Measurements from ENCODE around the gene UNC13B.
"Not testable (repeated sequence)": the region's sequence is repeated elsewhere in the genome, so short reads cannot be mapped to it uniquely, and the experiment has no call there.

The UNC13B gene

DNA sequence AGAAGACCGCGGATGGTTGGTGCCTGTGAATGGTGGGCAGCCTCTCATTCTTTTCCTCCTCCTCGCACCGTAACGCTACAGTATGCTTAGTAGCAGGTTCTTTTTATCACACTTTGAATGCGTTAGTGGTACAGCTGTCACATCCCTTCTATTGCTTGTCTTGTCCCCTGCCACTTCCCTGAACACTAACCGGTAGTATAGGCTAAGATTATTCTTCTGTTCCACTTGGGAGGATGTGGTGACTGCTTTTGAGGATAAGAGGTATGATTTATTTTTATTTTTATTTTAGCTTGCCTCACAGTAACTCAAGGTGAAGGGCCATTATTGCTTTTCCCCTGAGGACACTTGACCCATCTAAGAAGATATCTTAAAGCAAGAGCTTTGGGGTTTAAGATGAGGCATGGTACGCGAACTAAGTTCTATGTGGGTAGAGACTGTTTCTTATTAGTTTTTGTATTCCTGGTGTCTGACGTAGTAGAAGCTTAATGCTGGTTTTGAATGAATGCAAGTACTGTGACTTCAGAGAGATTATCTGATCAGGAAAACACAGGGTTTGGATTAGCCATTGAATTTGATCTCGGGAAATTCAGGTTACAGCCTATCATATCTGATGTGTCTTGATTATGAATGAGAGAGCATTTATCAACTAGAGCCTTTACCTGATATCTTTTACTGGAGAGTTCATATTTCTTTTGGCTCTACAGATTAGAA lies 951 bp downstream of the UNC13B start:
- DNase-seq (ENCODE audit: extremely low read depth in 1 of 2, low read depth in 1 of 2) = no peak

- DNase-seq (ENCODE audit: extremely low read depth in 1 of 2, low read depth in 1 of 2) = no peak
Observed at GRCh38 chr9:35163413-35163812, 1.6 kb downstream of the UNC13B start.

DNA sequence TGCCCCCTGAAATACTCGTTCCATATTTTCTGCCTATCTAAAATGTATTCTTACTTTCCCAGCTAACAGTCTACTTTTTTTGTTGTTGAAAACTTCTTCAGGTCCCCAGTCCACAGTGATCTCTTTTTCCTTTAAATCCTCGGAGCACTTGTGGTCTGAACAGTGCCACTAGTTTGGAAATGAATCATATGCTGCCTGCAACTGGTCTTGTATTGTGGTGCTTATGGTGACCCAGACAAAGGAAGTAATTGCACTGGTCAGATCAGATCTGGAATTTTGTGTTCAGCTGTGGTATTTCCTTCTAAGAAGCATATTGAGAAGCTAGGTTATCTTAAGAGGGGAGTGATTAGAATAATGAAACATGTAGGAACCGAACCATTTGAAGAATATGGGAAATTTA lies 2.9 kb downstream of the UNC13B start:
- no peak for DNase-seq (ENCODE audit: extremely low read depth in 1 of 2, low read depth in 1 of 2)

GRCh38 chr9:35167429-35167828 lies 5.6 kb downstream of the UNC13B start:
- not testable (repeated sequence) for DNase-seq (ENCODE audit: extremely low read depth in 1 of 2, low read depth in 1 of 2)

- no peak for DNase-seq (ENCODE audit: extremely low read depth in 1 of 2, low read depth in 1 of 2)
Observed at GRCh38 chr9:35168963-35169362, 7.2 kb downstream of the UNC13B start.

DNA sequence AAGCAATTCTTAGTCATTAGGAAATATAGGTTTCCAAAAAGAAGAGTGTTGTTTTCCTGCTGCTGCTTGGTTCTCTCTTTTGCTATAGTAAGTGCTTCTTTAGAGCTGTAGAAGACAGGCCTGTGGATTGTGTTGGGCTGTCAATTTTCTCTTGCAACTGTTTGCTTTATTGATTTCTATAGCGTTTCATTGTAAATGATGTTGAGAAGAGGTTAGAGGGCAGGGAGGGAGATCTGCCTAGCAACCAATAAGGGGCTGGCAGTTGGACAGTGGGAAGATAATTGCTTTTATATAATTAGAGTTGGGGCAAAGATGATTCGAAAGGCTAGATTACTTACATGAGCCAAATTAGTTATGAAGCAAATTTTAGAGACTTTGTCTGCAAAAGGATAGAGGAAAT lies 11.1 kb downstream of the UNC13B start:
- no peak for DNase-seq (ENCODE audit: extremely low read depth in 1 of 2, low read depth in 1 of 2)

GRCh38 chr9:35177520-35177919 lies 15.7 kb downstream of the UNC13B start:
- DNase-seq (ENCODE audit: extremely low read depth in 1 of 2, low read depth in 1 of 2) = no peak

DNA sequence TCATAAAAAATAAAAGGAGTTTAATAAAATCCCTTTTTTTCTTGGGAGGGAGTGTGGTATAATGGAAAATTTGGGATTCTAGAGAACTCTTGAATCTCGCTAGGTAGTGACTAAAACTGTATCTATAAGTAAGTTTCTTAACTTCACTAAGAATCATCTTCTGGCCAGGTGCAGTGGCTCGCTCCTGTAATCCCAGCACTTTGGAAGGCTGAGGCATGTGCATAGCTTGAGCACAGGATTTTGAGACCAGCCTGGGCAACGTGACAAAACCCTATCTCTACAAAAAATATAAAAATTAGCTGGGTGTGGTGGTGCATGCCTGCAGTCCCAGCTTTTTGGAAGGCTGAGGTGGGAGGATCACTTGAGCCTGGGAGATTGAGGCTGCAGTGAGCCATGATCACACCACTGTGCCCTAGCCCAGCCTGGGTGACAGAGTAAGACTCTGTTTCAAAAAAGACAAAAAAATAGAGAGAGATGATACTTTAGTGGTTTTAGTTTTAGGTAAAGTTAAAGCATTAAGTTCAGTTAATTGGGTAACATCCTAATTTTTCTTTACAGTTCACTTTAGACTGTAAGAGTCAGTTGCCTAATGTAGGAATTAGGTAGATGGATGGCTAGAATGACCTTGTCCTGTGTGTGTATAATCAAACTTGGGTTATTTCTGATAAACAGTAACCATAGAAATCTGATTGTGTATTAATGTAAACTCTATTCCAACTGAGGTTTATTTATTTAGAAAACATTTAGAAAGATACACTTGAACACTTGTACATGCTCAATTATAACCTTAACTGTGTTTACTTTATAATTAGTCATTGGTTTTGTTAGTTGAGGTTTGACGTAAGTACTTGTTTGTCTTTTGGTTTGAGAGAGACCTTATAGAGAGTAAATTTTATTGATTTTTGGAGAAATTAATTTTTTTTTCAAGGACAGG lies 17.8 kb downstream of the UNC13B start:
- DNase-seq (ENCODE audit: extremely low read depth in 1 of 2, low read depth in 1 of 2) = no peak

- no peak for DNase-seq (ENCODE audit: extremely low read depth in 1 of 2, low read depth in 1 of 2)
Observed at GRCh38 chr9:35180801-35181200, 19.0 kb downstream of the UNC13B start.

DNA sequence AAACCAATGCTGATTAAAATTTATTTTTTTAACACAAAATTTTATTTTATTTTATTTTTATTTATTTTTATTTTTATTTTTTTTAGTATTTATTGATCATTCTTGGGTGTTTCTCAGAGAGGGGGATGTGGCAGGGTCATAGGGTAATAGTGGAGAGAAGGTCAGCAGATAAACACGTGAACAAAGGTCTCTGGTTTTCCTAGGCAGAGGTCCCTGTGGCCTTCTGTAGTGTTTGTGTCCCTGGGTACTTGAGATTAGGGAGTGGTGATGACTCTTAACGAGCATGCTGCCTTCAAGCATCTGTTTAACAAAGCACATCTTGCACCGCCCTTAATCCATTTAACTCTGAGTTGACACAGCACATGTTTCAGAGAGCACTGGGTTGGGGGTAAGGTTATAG lies 20.6 kb downstream of the UNC13B start:
- DNase-seq (ENCODE audit: extremely low read depth in 1 of 2, low read depth in 1 of 2) = not testable (repeated sequence)

- DNase-seq (ENCODE audit: extremely low read depth in 1 of 2, low read depth in 1 of 2) = not testable (repeated sequence)
Observed at GRCh38 chr9:35182996-35183754, 21.4 kb downstream of the UNC13B start.

DNA sequence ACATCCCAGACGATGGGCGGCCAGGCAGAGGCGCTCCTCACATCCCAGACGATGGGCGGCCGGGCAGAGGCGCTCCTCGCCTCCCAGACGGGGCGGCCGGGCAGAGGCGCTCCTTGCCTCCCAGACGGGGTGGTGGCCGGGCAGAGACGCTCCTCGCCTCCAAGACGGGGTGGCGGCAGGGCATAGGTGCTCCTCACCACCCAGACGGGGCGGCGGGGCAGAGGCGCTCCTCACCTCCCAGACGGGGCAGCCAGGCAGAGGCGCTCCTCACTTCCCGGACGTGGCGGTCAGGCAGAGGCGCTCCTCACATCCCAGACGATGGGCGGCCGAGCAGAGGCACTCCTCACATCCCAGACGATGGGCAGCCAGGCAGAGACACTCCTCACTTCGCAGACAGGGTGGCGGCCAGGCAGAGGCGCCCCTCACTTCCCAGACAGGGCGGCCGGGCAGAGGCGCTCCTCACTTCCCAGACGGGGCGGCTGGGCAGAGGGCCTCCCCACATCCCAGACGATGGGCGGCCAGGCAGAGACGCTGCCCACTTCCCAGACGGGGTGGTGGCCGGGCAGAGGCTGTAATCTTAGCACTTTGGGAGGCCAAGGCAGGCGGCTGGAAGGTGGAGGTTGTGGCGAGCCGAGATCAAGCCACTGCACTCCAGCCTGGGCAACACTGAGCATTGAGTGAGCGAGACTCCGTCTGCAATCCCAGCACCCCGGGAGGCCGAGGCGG lies 22.1 kb downstream of the UNC13B start:
- DNase-seq (ENCODE audit: extremely low read depth in 1 of 2, low read depth in 1 of 2) = not testable (repeated sequence)

DNA sequence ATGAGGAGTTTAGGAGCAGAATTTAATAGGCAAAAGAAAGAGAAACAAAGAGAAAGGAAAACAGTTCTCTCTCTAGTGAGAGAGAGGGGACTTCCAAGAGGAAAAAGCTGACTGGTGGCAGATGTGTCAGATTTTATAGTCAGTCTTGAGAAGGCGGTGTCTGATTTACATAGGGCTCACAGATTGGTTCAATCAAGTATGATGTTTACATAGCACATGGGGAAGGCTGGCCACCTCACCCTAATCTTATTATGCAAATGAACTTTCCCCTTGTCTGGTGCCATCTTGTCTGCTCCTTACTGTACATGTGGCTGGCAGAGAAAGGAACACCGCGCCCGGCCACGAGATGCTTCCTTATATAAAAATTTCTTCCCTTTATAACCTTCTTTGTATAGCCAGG lies 24.7 kb downstream of the UNC13B start:
- no peak for DNase-seq (ENCODE audit: extremely low read depth in 1 of 2, low read depth in 1 of 2)

DNA sequence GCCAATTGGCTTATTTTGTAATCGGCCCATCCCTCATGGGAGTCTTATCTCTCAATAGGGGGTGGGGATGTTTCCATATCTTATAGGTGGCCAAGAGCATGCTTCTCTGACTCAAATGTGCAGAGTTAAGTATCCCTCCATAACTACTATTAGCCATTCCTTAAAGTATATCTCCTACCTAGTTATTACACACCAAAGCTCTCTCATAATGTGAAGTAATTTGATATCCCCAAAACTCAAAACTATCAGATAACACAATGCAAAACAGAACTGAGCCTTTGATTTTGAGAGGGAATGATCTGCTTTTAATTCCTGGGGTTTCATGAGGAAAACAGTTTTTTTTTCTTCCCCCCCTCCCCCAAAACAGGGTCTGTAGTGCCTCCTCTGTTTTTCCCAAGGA lies 28.4 kb downstream of the UNC13B start:
- DNase-seq (ENCODE audit: extremely low read depth in 1 of 2, low read depth in 1 of 2) = no peak

DNA sequence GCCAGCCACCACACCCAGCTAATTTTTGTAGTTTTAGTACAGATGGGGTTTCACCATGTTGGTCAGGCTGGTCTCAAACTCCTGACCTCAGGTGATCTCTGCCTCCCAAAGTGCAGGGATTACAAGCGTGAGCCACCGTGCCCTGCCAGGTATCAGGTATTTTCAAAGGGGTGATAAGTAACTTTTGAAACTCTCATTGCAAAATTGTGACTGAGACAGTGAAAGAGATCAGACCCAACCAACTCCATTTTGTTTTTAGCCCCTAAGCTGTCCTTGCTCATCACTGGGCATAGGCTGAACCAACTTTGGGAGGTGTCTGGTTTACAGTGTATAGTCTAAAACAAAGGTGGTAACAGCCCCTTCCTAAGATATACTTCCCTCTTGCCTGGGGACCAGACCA lies 29.3 kb downstream of the UNC13B start:
- DNase-seq (ENCODE audit: extremely low read depth in 1 of 2, low read depth in 1 of 2) = no peak

- DNase-seq (ENCODE audit: extremely low read depth in 1 of 2, low read depth in 1 of 2) = no peak
Observed at GRCh38 chr9:35193762-35194161, 32.0 kb downstream of the UNC13B start.

DNA sequence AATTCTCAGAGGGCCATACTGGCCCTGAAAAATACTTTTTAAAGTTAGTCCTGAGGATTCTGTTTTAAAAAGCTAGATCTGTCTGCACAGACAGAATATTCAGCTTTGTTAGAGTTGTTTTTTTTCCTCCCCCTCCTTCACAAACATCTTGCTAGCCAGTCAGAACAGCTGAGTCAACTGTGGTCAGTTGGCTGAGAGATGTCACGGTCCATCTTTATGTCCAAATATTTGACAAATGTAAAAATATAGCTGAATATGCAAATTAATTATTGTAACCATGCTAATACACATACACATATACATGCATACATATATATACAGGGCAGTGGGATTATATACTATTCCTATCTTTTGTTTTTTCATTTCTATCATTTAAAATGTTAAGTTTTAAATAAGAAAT lies 33.9 kb downstream of the UNC13B start:
- DNase-seq (ENCODE audit: extremely low read depth in 1 of 2, low read depth in 1 of 2) = no peak

DNA sequence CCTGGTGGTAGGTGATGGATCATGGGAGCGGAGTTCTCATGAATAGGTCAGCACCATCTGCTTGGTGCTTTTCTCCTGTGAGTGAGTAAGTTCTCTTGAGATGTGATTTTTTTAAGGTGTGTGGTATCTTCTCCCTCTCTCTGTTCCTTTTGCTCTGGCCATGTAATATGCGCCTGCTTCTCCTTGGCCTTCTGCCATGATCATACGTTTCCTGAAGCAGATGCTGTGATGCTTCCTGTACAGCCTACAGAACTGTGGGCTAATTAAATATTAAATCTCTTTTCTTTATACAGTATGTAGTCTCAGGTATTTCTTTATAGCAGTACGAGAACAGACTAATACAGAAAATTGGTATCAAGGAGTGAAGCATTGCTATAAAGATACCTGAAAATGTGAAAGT lies 36.4 kb downstream of the UNC13B start:
- DNase-seq (ENCODE audit: extremely low read depth in 1 of 2, low read depth in 1 of 2) = no peak

GRCh38 chr9:35203528-35203927 lies 41.7 kb downstream of the UNC13B start:
- DNase-seq (ENCODE audit: extremely low read depth in 1 of 2, low read depth in 1 of 2) = no peak

DNA sequence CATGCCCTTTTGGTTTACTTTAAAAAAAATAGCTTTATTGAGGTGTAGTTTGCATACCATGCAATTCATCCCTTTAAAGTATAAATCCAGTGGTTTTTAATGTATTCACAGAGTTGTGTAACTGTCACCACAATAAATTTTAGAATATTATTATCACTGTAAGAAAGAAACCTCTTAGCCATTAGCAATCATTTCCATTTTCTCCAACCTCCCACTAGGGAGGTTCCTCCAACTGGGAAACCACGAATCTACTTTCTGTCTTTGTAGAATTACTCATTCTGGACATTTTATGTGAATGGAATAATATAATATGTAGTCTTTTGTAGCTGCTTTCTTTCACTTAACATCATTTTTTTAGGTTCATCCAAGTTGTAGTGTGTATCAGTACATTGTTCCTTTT lies 43.5 kb downstream of the UNC13B start:
- no peak for DNase-seq (ENCODE audit: extremely low read depth in 1 of 2, low read depth in 1 of 2)

DNA sequence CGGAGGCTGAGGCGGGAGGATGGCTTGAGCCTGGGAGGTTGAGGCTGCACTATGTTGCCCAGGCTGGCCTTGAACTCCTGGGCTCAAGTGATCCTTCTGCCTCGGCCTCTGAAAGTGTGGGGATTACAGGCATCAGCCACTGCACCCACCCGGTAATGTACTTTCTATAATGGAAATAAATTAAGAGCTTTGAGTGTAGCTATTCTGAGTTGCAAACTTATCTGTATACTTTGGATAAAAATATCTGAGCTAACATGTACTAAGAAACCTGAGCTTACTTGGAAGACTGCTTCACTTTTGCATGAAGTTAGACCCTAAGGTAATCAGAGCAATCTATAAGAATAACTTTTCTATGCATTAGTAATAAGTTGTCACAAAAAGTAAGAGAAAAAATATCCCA lies 50.0 kb downstream of the UNC13B start:
- no peak for DNase-seq (ENCODE audit: extremely low read depth in 1 of 2, low read depth in 1 of 2)
